ENCODE data around the gene MDGA2. TPM values are rescaled to one million over a fixed set of nuclear protein-coding genes. Genes with fewer than 3 reads are reported as not detected.
"Not testable (repeated sequence)": the region's sequence is repeated elsewhere in the genome, so short reads cannot be mapped to it uniquely, and the experiment has no call there.

MDGA2 gene
- total RNA-seq, 1 donor from 2014 or later: 0.17 TPM

DNA sequence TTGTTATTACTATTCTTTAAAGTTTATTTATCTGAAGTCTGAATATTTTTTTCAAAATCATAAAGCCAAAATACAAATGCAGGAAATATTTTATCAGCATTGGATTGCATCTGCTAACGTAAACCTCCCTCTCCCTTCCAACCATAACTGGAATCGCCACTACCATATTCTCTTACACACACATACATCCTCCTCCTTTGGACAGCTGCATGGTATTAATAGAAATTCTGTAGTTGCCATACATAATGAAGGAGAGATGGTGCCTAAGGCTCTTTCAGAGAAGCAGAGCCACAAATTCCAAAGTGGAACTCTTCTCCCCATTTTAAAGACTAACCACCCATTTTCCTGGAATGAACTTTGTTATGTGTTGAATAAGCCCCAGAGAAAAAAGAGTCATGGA is 352.7 kb downstream of the MDGA2 start:
- no peak overlapping the region for H3K27ac Mint-ChIP-seq (ENCODE audit: unreplicated experiment)
- TF ChIP-seq, protein P1, sequence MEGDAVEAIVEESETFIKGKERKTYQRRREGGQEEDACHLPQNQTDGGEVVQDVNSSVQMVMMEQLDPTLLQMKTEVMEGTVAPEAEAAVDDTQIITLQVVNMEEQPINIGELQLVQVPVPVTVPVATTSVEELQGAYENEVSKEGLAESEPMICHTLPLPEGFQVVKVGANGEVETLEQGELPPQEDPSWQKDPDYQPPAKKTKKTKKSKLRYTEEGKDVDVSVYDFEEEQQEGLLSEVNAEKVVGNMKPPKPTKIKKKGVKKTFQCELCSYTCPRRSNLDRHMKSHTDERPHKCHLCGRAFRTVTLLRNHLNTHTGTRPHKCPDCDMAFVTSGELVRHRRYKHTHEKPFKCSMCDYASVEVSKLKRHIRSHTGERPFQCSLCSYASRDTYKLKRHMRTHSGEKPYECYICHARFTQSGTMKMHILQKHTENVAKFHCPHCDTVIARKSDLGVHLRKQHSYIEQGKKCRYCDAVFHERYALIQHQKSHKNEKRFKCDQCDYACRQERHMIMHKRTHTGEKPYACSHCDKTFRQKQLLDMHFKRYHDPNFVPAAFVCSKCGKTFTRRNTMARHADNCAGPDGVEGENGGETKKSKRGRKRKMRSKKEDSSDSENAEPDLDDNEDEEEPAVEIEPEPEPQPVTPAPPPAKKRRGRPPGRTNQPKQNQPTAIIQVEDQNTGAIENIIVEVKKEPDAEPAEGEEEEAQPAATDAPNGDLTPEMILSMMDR (IDR thresholded peaks at IDR 0.05): no peak
- no peaks in the 10 kb centered on the region for H3K36me3 Mint-ChIP-seq (ENCODE audit: low read depth)
- H3K4me1 Mint-ChIP-seq (ENCODE audit: low read depth): peaks cover 4% of the 10 kb centered on the region
- no peak for DNase-seq (ENCODE audit: low spot score)
- H3K27me3 Mint-ChIP-seq (ENCODE audit: low read depth): peaks cover 2% of the 10 kb centered on the region
- no peaks in the 10 kb centered on the region for H3K9me3 Mint-ChIP-seq (ENCODE audit: low read depth)
- H3K4me3 Mint-ChIP-seq (ENCODE audit: unreplicated experiment): no peak overlapping the region

DNA sequence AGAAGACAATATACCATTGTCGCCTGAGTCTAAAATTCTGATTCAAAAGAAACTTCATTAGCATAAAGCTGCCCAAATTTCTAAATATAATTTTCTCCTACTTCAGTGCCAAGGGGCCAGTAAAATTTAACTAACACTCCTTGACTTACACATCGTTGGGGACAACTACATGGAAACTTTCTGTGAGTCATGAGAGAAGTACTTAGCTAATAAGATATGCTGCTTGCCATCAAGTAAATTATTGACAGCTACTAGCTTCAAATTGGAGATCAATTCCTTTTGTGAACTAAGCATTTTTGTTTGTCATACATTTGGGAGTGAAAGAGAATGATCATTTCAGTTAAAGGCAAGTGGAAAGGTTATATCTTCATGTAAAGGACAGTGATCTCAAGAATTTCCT is 373.3 kb downstream of the MDGA2 start:
- H3K4me1 Mint-ChIP-seq (ENCODE audit: low read depth): peaks cover 9% of the 10 kb centered on the region
- H3K27me3 Mint-ChIP-seq (ENCODE audit: low read depth): no peaks in the 10 kb centered on the region
- no peaks in the 10 kb centered on the region for H3K9me3 Mint-ChIP-seq (ENCODE audit: low read depth)
- DNase-seq (ENCODE audit: low spot score): no peak
- no peak overlapping the region for H3K4me3 Mint-ChIP-seq (ENCODE audit: unreplicated experiment)
- no peak overlapping the region for H3K27ac Mint-ChIP-seq (ENCODE audit: unreplicated experiment)
- TF ChIP-seq, protein P1 (IDR thresholded peaks at IDR 0.05): no peak
- H3K36me3 Mint-ChIP-seq (ENCODE audit: low read depth): no peaks in the 10 kb centered on the region

DNA sequence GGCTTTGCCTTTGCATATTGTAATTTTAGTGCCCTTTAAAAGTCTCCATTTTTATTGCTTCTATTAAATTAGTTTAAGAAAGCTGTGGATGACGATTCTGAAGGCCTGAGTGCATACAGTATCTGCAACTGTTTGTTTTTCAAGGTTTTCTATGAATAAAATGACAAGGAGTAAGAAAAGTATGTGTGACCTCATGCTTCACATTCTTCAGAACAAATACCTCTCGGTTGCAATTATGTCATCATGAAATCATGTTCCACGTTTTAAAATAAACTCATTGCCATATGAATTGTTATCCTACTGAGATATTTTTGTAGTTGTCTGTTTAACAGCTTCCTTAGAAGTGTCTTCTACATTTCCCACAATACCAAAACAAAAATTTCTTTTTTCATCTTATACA is 374.6 kb downstream of the MDGA2 start:
- no peak overlapping the region for H3K4me3 Mint-ChIP-seq (ENCODE audit: unreplicated experiment)
- DNase-seq (ENCODE audit: low spot score): no peak
- no peaks in the 10 kb centered on the region for H3K9me3 Mint-ChIP-seq (ENCODE audit: low read depth)
- H3K27me3 Mint-ChIP-seq (ENCODE audit: low read depth): no peaks in the 10 kb centered on the region
- peak overlapping the region; percentile 64 for H3K27ac Mint-ChIP-seq (ENCODE audit: unreplicated experiment)
- H3K36me3 Mint-ChIP-seq (ENCODE audit: low read depth): no peaks in the 10 kb centered on the region
- TF ChIP-seq, protein P1 (IDR thresholded peaks at IDR 0.05): no peak
- H3K4me1 Mint-ChIP-seq (ENCODE audit: low read depth): peaks cover 9% of the 10 kb centered on the region

DNA sequence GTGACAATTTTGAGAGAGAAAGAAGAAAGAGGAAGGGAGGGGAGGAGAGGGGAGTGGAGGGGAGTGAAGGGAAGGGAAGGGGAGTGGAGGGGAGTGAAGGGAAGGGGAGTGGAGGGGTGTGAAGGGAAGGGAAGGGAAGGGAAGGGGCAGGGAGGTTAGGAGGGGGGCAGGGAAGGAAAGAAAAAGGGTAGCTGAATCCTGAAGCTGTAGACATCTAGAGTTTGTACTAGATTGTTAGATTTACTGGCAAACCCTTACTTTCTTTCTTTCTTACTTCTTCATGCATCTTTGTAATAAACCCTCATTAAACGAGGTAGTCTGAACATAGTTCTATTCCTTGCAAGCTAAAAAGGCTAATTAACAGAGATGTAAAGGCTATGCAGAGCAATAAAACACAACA is 378.0 kb downstream of the MDGA2 start:
- H3K36me3 Mint-ChIP-seq (ENCODE audit: low read depth): no peaks in the 10 kb centered on the region
- H3K4me1 Mint-ChIP-seq (ENCODE audit: low read depth): peaks cover 9% of the 10 kb centered on the region

DNA sequence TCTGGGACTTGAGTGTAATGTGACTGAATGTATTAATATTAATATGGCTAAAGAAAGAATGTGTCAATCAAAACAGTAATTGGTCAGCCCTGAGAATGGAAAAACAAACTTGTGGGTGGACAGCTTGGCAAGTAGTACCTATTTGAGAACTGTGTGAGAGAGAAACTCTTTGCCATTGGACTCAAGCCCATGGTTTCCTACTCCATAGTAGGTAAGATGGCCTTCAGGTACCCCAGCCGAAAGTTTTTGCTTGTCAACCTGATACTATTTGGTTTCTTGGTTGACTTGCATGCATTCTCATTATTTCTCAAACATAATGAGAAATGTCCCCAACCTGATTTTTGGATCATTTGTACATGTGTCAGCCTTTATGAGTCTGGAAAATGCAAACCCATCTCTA is 391.1 kb downstream of the MDGA2 start:
- peaks cover 6% of the 10 kb centered on the region for H3K4me1 Mint-ChIP-seq (ENCODE audit: low read depth)
- H3K27ac Mint-ChIP-seq (ENCODE audit: unreplicated experiment): no peak overlapping the region
- no peak overlapping the region for H3K4me3 Mint-ChIP-seq (ENCODE audit: unreplicated experiment)
- DNase-seq (ENCODE audit: low spot score): no peak
- peaks cover 2% of the 10 kb centered on the region for H3K9me3 Mint-ChIP-seq (ENCODE audit: low read depth)
- H3K27me3 Mint-ChIP-seq (ENCODE audit: low read depth): no peaks in the 10 kb centered on the region
- TF ChIP-seq, protein P1 (IDR thresholded peaks at IDR 0.05): no peak
- H3K36me3 Mint-ChIP-seq (ENCODE audit: low read depth): no peaks in the 10 kb centered on the region

More for the DNA sequence above, 378.0 kb downstream of the MDGA2 start:
- Mint-ChIP-seq H3K9me3 (ENCODE audit: low read depth) (no peaks in the 10 kb centered on the region), H3K4me3 (ENCODE audit: unreplicated experiment) (no peak overlapping the region), H3K27ac (ENCODE audit: unreplicated experiment) (no peak overlapping the region), H3K27me3 (ENCODE audit: low read depth) (no peaks in the 10 kb centered on the region)
- TF ChIP-seq, protein P1 (IDR thresholded peaks at IDR 0.05): no peak
- DNase-seq (ENCODE audit: low spot score): no peak

DNA sequence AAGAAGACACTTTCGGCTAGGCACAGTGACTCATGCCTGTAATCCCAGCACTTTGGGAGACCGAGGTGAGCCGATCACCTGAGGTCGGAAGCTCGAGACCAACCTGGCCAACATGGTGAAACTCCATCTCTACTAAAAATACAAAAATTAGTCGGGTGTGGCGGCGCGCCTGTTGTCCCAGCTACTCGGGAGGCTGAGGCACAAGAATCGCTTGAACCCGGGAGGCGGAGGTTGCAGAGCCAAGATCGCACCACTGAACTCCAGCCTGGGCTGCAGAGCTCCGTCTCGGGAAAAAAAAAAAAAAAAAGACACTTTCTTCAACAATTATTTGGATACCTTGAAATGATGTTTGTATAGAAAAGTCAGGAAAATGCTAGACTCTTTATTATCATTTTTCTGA is 393.6 kb downstream of the MDGA2 start:
- H3K4me3 Mint-ChIP-seq (ENCODE audit: unreplicated experiment); H3K27ac Mint-ChIP-seq (ENCODE audit: unreplicated experiment); H3K27me3 Mint-ChIP-seq (ENCODE audit: low read depth); H3K9me3 Mint-ChIP-seq (ENCODE audit: low read depth); H3K4me1 Mint-ChIP-seq (ENCODE audit: low read depth); H3K36me3 Mint-ChIP-seq (ENCODE audit: low read depth); DNase-seq (ENCODE audit: low spot score): not testable (repeated sequence)

All from chondrocyte (in vitro differentiated cells).